ENCODE results near the gene FYCO1. TPM values are rescaled to one million over a fixed set of nuclear protein-coding genes. Genes with fewer than 3 reads are reported as not detected.

Gene FYCO1
- total RNA-seq, 6 donors from 2014 or later, result 37.5 to 84.9 (median 45.3) TPM

- peak overlapping the region in 1 of 4 donors; percentile 63 for H3K27ac ChIP-seq
Observed at GRCh38 chr3:45948311-45948781, 47.3 kb downstream of the FYCO1 start.

GRCh38 chr3:45947361-45947760, 48.3 kb downstream of the FYCO1 start:
- WGBS, 2 donors, result 91% methylated on average over 3 of the region's 3 CpGs
- ATAC-seq (ENCODE audit: low FRiP score in 2 of 2) (no peak), DNase-seq (no peak)
- peak overlapping the region in 2 of 4 donors; percentile 44 to 67 for H3K27ac ChIP-seq
- H3K9me3 ChIP-seq, result no peaks in the 10 kb centered on the region
- H3K36me3 ChIP-seq, result peaks cover 6 to 78% (median 41%) of the 10 kb centered on the region in 4 donors
- H3K4me1 ChIP-seq, result peaks cover 0 to 4% (median 2%) of the 10 kb centered on the region in 4 donors
- no peaks in the 10 kb centered on the region for H3K27me3 ChIP-seq
- H3K4me3 ChIP-seq, result no peak overlapping the region
- TF ChIP-seq POLR2A (IDR thresholded peaks at IDR 0.05), result no peak

More at GRCh38 chr3:45948311-45948781, 47.3 kb downstream of the FYCO1 start:
- Histone ChIP-seq H3K4me1 (peaks cover 0 to 5% (median 0%) of the 10 kb centered on the region in 4 donors), H3K4me3 (no peak overlapping the region), H3K27me3 (no peaks in the 10 kb centered on the region), H3K36me3 (peaks cover 6 to 85% (median 46%) of the 10 kb centered on the region in 4 donors), H3K9me3 (no peaks in the 10 kb centered on the region)
- no peak for TF ChIP-seq POLR2A (IDR thresholded peaks at IDR 0.05)
- no peak for TF ChIP-seq CTCF (IDR thresholded peaks at IDR 0.05)
- TF ChIP-seq POLR2AphosphoS5 (IDR thresholded peaks at IDR 0.05), result no peak
- no peak for TF ChIP-seq EP300 (IDR thresholded peaks at IDR 0.05)
- DNase-seq (no peak), ATAC-seq (ENCODE audit: low FRiP score in 2 of 2) (no peak)
- WGBS, 2 donors, result 82% methylated on average over 6 of the region's 6 CpGs

- Histone ChIP-seq H3K27ac (peak overlapping the region in 2 of 4 donors; percentile 44 to 67), H3K4me1 (peaks cover 0 to 5% (median 2%) of the 10 kb centered on the region in 4 donors), H3K36me3 (peaks cover 3 to 73% (median 39%) of the 10 kb centered on the region in 4 donors), H3K4me3 (no peak overlapping the region), H3K9me3 (no peaks in the 10 kb centered on the region), H3K27me3 (no peaks in the 10 kb centered on the region)
- DNase-seq (no peak), ATAC-seq (ENCODE audit: low FRiP score in 2 of 2) (no peak)
- 90 to 96% methylated on average over 3 of the region's 3 CpGs for WGBS, 2 donors
- TF ChIP-seq POLR2AphosphoS5 (IDR thresholded peaks at IDR 0.05) (no peak), EP300 (IDR thresholded peaks at IDR 0.05) (no peak), POLR2A (IDR thresholded peaks at IDR 0.05) (no peak), CTCF (IDR thresholded peaks at IDR 0.05) (no peak)
Observed at GRCh38 chr3:45946875-45947274, 48.7 kb downstream of the FYCO1 start.

- WGBS, 2 donors, result 100% methylated on average over 1 of the region's 1 CpG
- DNase-seq, result no peak
Observed at GRCh38 chr3:45946307-45946706, 49.3 kb downstream of the FYCO1 start.

More at GRCh38 chr3:45946307-45946706, 49.3 kb downstream of the FYCO1 start:
- H3K27ac ChIP-seq, result peak overlapping the region in 1 of 4 donors; percentile 67
- no peaks in the 10 kb centered on the region for H3K27me3 ChIP-seq
- peaks cover 3 to 68% (median 33%) of the 10 kb centered on the region in 4 donors for H3K36me3 ChIP-seq
- H3K4me1 ChIP-seq, result peaks cover 0 to 5% (median 2%) of the 10 kb centered on the region in 4 donors
- no peaks in the 10 kb centered on the region for H3K9me3 ChIP-seq
- ATAC-seq (ENCODE audit: low FRiP score in 2 of 2), result no peak
- TF ChIP-seq POLR2A (IDR thresholded peaks at IDR 0.05), result no peak
- TF ChIP-seq CTCF (IDR thresholded peaks at IDR 0.05), result peak in 1 of 6 experiments; percentile 12
- no peak overlapping the region for H3K4me3 ChIP-seq
